Measurements from ENCODE around the gene FUS.

FUS gene

GRCh38 chr16:31217136-31217530 lies 37.2 kb downstream of the FUS start:
- H3K4ac ChIP-seq (ENCODE audit: low read depth, low read length): no peak overlapping the region
- H3K23ac ChIP-seq (ENCODE audit: low read length): peak overlapping the region; percentile 67
- H3K36me3 ChIP-seq (ENCODE audit: control insufficient read depth in 1 of 2, insufficient read depth in 2 of 2, low read length in 2 of 2): no peaks in the 10 kb centered on the region
- H2AK5ac ChIP-seq (ENCODE audit: low read length): no peak overlapping the region
- no peak overlapping the region for H4K91ac ChIP-seq (ENCODE audit: low read depth, low read length)
- H3K14ac ChIP-seq (ENCODE audit: low read length): no peak overlapping the region
- H4K8ac ChIP-seq (ENCODE audit: low read depth, low read length): no peak overlapping the region
- H3K9me3 ChIP-seq (ENCODE audit: insufficient read depth, low read depth, low read length): peaks cover 7% of the 10 kb centered on the region
- no peaks in the 10 kb centered on the region for H3K79me2 ChIP-seq (ENCODE audit: control insufficient read depth, insufficient read depth, low read length, poor library complexity)
- H2AFZ ChIP-seq (ENCODE audit: insufficient read depth, low read length, poor library complexity): no peak overlapping the region
- H3K4me3 ChIP-seq (ENCODE audit: low read depth, low read length): peak overlapping the region; percentile 14
- no peak overlapping the region for H3K9ac ChIP-seq (ENCODE audit: low read length)
- H3K18ac ChIP-seq (ENCODE audit: low read length): no peak overlapping the region
- H3K4me1 ChIP-seq (ENCODE audit: control insufficient read depth in 1 of 2, insufficient read depth in 2 of 2, low read length in 2 of 2): peaks cover 5 to 9% of the 10 kb centered on the region in 2 experiments
- H3K27ac ChIP-seq (ENCODE audit: low read depth, low read length): no peak overlapping the region
- peaks cover 45% of the 10 kb centered on the region for H3K27me3 ChIP-seq (ENCODE audit: insufficient read depth, low read length)
- no peak overlapping the region for H2BK12ac ChIP-seq (ENCODE audit: low read length)
- no peak for DNase-seq
- no peak overlapping the region for H4K12ac ChIP-seq (ENCODE audit: low read depth, low read length)
- no peaks in the 10 kb centered on the region for H3K79me1 ChIP-seq (ENCODE audit: low read length)
- no CpG with 5 or more reads among the region's 4 CpGs for WGBS (ENCODE audit: extremely low coverage, insufficient coverage, insufficient read length)
- no peak overlapping the region for H2BK5ac ChIP-seq (ENCODE audit: low read depth, low read length, poor library complexity)
- H3K4me2 ChIP-seq (ENCODE audit: low read length): no peak overlapping the region
- H2BK120ac ChIP-seq (ENCODE audit: insufficient read depth, low read length, poor library complexity): no peak overlapping the region

- no peak overlapping the region for H3K9ac ChIP-seq (ENCODE audit: low read length)
- H3K4me2 ChIP-seq (ENCODE audit: low read length): no peak overlapping the region
- peaks cover 35% of the 10 kb centered on the region for H3K27me3 ChIP-seq (ENCODE audit: insufficient read depth, low read length)
- H3K79me1 ChIP-seq (ENCODE audit: low read length): no peaks in the 10 kb centered on the region
- WGBS (ENCODE audit: extremely low coverage, insufficient coverage, insufficient read length): no CpG with 5 or more reads among the region's 15 CpGs
- no peak overlapping the region for H2AFZ ChIP-seq (ENCODE audit: insufficient read depth, low read length, poor library complexity)
- H3K23ac ChIP-seq (ENCODE audit: low read length): no peak overlapping the region
- DNase-seq: no peak
- H2BK120ac ChIP-seq (ENCODE audit: insufficient read depth, low read length, poor library complexity): no peak overlapping the region
- H3K4ac ChIP-seq (ENCODE audit: low read depth, low read length): no peak overlapping the region
- H2BK5ac ChIP-seq (ENCODE audit: low read depth, low read length, poor library complexity): no peak overlapping the region
- H4K12ac ChIP-seq (ENCODE audit: low read depth, low read length): no peak overlapping the region
- H3K18ac ChIP-seq (ENCODE audit: low read length): no peak overlapping the region
- H3K79me2 ChIP-seq (ENCODE audit: control insufficient read depth, insufficient read depth, low read length, poor library complexity): no peaks in the 10 kb centered on the region
- no peak overlapping the region for H4K8ac ChIP-seq (ENCODE audit: low read depth, low read length)
- no peaks in the 10 kb centered on the region for H3K36me3 ChIP-seq (ENCODE audit: control insufficient read depth in 1 of 2, insufficient read depth in 2 of 2, low read length in 2 of 2)
- H3K27ac ChIP-seq (ENCODE audit: low read depth, low read length): no peak overlapping the region
- H3K9me3 ChIP-seq (ENCODE audit: insufficient read depth, low read depth, low read length): peaks cover 7% of the 10 kb centered on the region
- no peak overlapping the region for H4K91ac ChIP-seq (ENCODE audit: low read depth, low read length)
- H2AK5ac ChIP-seq (ENCODE audit: low read length): no peak overlapping the region
- H3K14ac ChIP-seq (ENCODE audit: low read length): no peak overlapping the region
- H2BK12ac ChIP-seq (ENCODE audit: low read length): no peak overlapping the region
- no peak overlapping the region for H3K4me3 ChIP-seq (ENCODE audit: low read depth, low read length)
- H3K4me1 ChIP-seq (ENCODE audit: control insufficient read depth in 1 of 2, insufficient read depth in 2 of 2, low read length in 2 of 2): peaks cover 5 to 9% of the 10 kb centered on the region in 2 experiments
Observed at GRCh38 chr16:31219154-31219741, 39.3 kb downstream of the FUS start.

- H3K14ac ChIP-seq (ENCODE audit: low read length): no peak overlapping the region
- WGBS (ENCODE audit: extremely low coverage, insufficient coverage, insufficient read length): no CpG with 5 or more reads among the region's 12 CpGs
Observed at GRCh38 chr16:31221357-31222160, 41.6 kb downstream of the FUS start.

GRCh38 chr16:31223044-31223443 lies 43.1 kb downstream of the FUS start:
- no peak overlapping the region for H2BK12ac ChIP-seq (ENCODE audit: low read length)
- H4K91ac ChIP-seq (ENCODE audit: low read depth, low read length): no peak overlapping the region
- no peak overlapping the region for H2BK5ac ChIP-seq (ENCODE audit: low read depth, low read length, poor library complexity)
- no peak overlapping the region for H4K8ac ChIP-seq (ENCODE audit: low read depth, low read length)
- no CpG with 5 or more reads among the region's 5 CpGs for WGBS (ENCODE audit: extremely low coverage, insufficient coverage, insufficient read length)
- no peak overlapping the region for H2AK5ac ChIP-seq (ENCODE audit: low read length)
- no peaks in the 10 kb centered on the region for H3K79me2 ChIP-seq (ENCODE audit: control insufficient read depth, insufficient read depth, low read length, poor library complexity)
- no peak overlapping the region for H3K4ac ChIP-seq (ENCODE audit: low read depth, low read length)
- no peak overlapping the region for H3K18ac ChIP-seq (ENCODE audit: low read length)
- H3K4me3 ChIP-seq (ENCODE audit: low read depth, low read length): no peak overlapping the region
- no peak overlapping the region for H3K9ac ChIP-seq (ENCODE audit: low read length)
- H3K36me3 ChIP-seq (ENCODE audit: control insufficient read depth in 1 of 2, insufficient read depth in 2 of 2, low read length in 2 of 2): no peaks in the 10 kb centered on the region
- no peaks in the 10 kb centered on the region for H3K79me1 ChIP-seq (ENCODE audit: low read length)
- H3K23ac ChIP-seq (ENCODE audit: low read length): no peak overlapping the region
- no peak overlapping the region for H2AFZ ChIP-seq (ENCODE audit: insufficient read depth, low read length, poor library complexity)
- H3K9me3 ChIP-seq (ENCODE audit: insufficient read depth, low read depth, low read length): peaks cover 2% of the 10 kb centered on the region
- H4K12ac ChIP-seq (ENCODE audit: low read depth, low read length): no peak overlapping the region
- H3K27me3 ChIP-seq (ENCODE audit: insufficient read depth, low read length): no peaks in the 10 kb centered on the region
- no peak overlapping the region for H2BK120ac ChIP-seq (ENCODE audit: insufficient read depth, low read length, poor library complexity)
- H3K4me1 ChIP-seq (ENCODE audit: control insufficient read depth in 1 of 2, insufficient read depth in 2 of 2, low read length in 2 of 2): no peaks in the 10 kb centered on the region
- H3K14ac ChIP-seq (ENCODE audit: low read length): no peak overlapping the region
- H3K4me2 ChIP-seq (ENCODE audit: low read length): no peak overlapping the region
- H3K27ac ChIP-seq (ENCODE audit: low read depth, low read length): no peak overlapping the region
- DNase-seq: no peak

More at GRCh38 chr16:31221357-31222160, 41.6 kb downstream of the FUS start:
- no peak for DNase-seq
- Histone ChIP-seq H3K4me3 (ENCODE audit: low read depth, low read length) (no peak overlapping the region), H2AFZ (ENCODE audit: insufficient read depth, low read length, poor library complexity) (no peak overlapping the region), H3K79me2 (ENCODE audit: control insufficient read depth, insufficient read depth, low read length, poor library complexity) (no peaks in the 10 kb centered on the region), H3K79me1 (ENCODE audit: low read length) (no peaks in the 10 kb centered on the region), H2BK120ac (ENCODE audit: insufficient read depth, low read length, poor library complexity) (no peak overlapping the region), H2BK5ac (ENCODE audit: low read depth, low read length, poor library complexity) (no peak overlapping the region), H3K27me3 (ENCODE audit: insufficient read depth, low read length) (peaks cover 12% of the 10 kb centered on the region), H3K4ac (ENCODE audit: low read depth, low read length) (no peak overlapping the region), H3K27ac (ENCODE audit: low read depth, low read length) (no peak overlapping the region), H4K12ac (ENCODE audit: low read depth, low read length) (no peak overlapping the region), H3K9me3 (ENCODE audit: insufficient read depth, low read depth, low read length) (peaks cover 7% of the 10 kb centered on the region), H3K36me3 (ENCODE audit: control insufficient read depth in 1 of 2, insufficient read depth in 2 of 2, low read length in 2 of 2) (no peaks in the 10 kb centered on the region), H3K4me1 (ENCODE audit: control insufficient read depth in 1 of 2, insufficient read depth in 2 of 2, low read length in 2 of 2) (no peaks in the 10 kb centered on the region), H2BK12ac (ENCODE audit: low read length) (no peak overlapping the region), H2AK5ac (ENCODE audit: low read length) (no peak overlapping the region), H3K4me2 (ENCODE audit: low read length) (no peak overlapping the region), H4K8ac (ENCODE audit: low read depth, low read length) (no peak overlapping the region), H3K9ac (ENCODE audit: low read length) (no peak overlapping the region), H4K91ac (ENCODE audit: low read depth, low read length) (no peak overlapping the region), H3K23ac (ENCODE audit: low read length) (no peak overlapping the region), H3K18ac (ENCODE audit: low read length) (no peak overlapping the region)

Data from trophoblast cell (in vitro differentiated cells and primary cell).